NCI-H2107 (cell line): ENCODE results near the gene MIS18BP1.
A peak's percentile ranks its signal among the peaks of the same experiment; 100 is the strongest.
"Not testable (repeated sequence)": the region's sequence is repeated elsewhere in the genome, so short reads cannot be mapped to it uniquely, and the experiment has no call there.

Experiments used
- DNase-seq: peaks from one replicate; lab custom pipeline; 2025; lab: John Stamatoyannopoulos, UW

MIS18BP1 gene

GRCh38 chr14:45253070-45253753 lies at the start of gene MIS18BP1:
MIS18BP1 (minus strand) TSS chr14:45253202; CDS start chr14:45247286, 5,916 bp downstream.
- DNase-seq, result peak; percentile 93

DNA sequence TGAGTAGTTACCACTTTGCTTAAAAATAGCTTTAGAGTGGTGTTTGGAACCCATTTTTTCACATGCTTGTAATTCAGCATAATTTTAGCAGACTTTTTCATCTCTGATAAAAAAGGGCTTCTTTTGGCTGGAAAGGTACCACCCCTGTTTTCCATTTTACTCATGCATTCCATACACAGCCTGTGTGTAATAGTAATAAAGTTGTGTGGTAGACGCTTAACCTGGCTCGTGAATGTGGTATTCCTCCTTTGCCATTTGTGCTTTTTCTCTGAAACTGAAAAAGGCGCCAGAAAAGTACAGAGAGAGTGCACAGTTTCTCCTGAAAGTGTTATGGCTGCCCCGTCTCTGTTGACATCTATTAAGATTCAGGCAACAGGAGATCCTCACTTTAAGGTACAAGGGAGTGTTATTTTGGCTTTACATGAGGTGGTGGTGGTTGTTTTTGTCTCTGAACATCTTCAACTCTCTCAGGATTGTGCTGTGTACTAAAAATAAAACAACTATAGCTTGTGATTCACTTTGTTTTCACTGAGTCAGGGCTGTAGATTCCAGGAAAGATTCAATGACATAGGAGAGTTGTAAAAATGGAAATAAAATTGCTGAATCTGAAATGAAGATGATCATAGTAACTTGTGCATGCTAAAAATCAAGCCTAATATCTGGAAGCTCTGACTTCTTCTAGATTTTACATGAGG lies 45.6 kb upstream of the MIS18BP1 start:
- no peak for DNase-seq

DNA sequence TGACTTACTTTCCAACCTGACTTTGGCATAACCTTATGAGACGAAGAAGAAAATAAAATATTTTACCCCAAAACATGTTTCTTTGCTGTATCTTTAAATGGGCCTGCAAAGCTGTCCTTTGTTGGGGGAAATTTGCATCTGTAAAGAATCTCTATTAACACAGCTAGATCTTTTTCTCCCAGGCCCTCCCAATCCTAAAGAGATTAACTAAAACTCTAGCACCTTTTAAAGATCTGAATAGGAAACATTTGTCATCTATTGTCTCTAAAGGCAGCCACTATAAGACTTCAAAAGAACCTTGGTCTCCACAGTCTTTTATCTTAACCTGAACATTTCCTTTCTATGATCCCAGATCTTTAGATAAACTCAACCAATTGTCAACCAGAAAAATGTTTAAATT lies 41.8 kb upstream of the MIS18BP1 start:
- not testable (repeated sequence) for DNase-seq

DNA sequence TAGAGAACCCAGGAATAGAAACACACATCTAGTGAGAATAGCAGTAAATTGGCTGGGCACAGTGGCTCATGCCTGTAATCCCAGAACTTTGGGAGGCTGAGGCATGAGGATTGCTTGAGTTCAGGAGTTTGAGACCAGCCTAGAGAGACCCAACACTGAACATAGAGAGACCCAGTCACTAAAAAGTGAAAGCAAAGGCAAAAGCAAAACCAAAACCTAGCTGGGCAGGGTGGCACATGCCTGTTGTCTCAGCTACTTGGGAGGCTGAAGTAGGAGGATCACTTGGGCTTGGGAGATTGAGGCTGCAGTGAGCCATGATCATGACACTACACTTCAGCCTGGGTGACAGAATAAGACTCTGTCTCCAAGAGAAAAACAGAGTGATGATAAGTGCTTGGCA lies 37.5 kb upstream of the MIS18BP1 start:
- DNase-seq, result no peak

- DNase-seq, result no peak
Observed at GRCh38 chr14:45287610-45288009, 34.6 kb upstream of the MIS18BP1 start.

DNA sequence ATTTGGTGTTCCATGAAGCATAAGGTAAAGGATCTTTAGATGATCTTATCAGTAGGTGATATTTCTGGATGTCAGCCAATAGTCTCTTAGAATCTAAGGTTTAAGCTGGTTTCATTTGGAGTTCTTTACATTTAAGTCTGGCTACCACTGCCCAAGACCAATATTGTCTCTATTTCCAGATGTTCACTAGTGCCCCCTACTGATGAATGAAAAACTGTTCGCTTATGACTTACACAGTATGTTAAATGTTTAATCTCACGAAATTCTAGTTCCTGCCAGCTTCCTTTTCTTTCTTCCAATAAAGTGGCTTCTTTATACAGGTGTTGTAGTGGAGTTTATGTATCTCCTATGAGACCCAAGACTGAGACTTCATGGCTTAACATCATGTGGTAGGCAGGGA lies 31.8 kb upstream of the MIS18BP1 start:
- no peak for DNase-seq

- not testable (repeated sequence) for DNase-seq
Observed at GRCh38 chr14:45281731-45282400, 28.9 kb upstream of the MIS18BP1 start.

GRCh38 chr14:45271858-45272537 lies 19.0 kb upstream of the MIS18BP1 start:
- DNase-seq, result no peak

GRCh38 chr14:45270031-45270430 lies 17.0 kb upstream of the MIS18BP1 start:
- no peak for DNase-seq

GRCh38 chr14:45267071-45267470 lies 14.1 kb upstream of the MIS18BP1 start:
- DNase-seq, result no peak

DNA sequence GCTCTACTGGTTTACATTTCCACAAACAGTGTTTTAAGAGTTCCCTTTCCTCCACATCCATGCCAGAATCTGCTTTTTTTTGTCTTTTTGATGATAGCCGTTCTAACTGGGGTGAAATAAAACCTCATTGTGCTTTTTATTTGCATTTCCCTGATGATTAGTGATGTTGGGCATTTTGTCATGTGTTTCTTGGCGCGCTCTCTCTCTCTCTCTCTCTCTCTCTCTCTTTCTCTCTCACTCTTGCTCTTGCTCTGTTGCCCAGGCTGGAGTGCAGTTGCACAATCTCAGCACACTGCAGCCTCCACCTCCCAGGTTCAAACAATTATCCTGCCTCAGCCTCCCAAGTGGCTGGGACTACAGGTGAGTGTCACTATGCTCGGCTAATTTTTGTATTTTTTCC lies 9.6 kb upstream of the MIS18BP1 start:
- DNase-seq, result no peak

- no peak for DNase-seq
Observed at GRCh38 chr14:45261209-45261608, 8.2 kb upstream of the MIS18BP1 start.

GRCh38 chr14:45258805-45259204 lies 5.8 kb upstream of the MIS18BP1 start:
- no peak for DNase-seq

DNA sequence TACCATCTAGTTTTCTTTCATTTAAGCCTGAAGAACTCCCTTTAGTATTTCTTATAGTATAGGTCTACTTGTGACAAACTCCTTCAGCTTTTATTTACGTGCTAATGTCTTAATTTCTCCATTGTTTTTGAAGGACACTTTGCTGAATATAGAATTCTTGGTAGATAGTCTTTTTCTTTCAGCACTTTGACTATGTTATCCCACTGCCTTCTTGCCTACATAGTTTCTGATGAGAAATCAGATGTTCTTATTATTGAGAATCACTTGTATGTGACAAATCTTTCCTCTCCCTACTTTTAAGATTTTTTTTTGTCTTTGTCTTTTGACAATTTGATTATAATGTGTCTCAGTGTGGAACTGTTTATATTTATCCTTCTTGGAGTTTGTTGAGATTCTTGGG lies 5.1 kb upstream of the MIS18BP1 start:
- DNase-seq, result no peak

- no peak for DNase-seq
Observed at GRCh38 chr14:45254771-45255170, 1.8 kb upstream of the MIS18BP1 start.

GRCh38 chr14:45253754-45254310 lies 830 bp upstream of the MIS18BP1 start:
- DNase-seq, result no peak

DNA sequence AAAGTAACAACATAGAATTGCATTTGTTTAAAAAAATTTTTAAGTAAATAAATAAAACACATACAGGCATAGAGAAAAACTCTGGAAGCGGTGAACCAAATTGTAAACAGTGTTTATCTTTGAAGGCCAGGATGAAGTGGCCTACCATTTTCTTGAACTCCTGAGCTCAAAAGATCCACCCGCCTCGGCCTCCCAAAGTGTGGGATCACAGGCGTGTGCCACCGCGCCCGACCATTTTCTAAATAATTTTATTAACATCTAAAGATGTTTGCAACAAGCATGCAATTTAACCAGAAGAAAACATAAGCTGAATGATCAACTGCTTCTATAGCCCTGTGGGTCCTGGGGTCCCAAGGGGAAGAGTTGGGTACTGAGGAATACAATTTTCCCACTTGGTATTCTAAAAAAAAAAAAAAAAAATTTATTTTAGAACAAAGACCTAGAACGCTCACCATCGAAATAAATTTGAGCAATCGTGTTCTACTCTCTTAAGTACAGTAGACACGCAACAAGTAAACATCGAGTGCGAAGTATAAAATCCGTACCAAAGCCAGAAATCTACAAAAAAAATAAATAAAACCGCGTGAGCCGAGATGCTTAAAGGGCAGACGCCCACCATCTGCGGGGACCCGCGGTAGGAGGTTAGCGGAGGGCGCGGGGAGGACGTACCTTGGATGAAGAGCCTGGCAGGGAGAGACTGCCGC lies 484 bp downstream of the MIS18BP1 start:
- DNase-seq, result no peak

DNA sequence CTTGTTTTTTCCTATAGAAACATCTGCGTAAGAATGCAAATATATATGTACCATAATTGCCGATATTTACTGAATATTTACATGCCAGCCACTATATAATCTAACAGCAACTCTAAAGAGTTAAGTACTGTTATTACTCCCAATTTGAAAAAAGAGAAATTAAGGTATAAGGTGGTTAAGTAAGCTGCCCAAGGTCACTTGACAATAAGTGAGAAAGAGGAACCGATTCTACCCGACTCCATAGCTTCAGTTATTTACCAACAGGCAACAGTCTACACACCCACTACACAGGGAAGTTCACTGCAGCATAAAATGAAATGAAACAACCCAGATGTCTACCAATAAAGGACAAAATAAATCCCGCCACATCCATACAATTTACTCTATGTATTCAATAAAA lies 1.1 kb downstream of the MIS18BP1 start:
- DNase-seq, result no peak

DNA sequence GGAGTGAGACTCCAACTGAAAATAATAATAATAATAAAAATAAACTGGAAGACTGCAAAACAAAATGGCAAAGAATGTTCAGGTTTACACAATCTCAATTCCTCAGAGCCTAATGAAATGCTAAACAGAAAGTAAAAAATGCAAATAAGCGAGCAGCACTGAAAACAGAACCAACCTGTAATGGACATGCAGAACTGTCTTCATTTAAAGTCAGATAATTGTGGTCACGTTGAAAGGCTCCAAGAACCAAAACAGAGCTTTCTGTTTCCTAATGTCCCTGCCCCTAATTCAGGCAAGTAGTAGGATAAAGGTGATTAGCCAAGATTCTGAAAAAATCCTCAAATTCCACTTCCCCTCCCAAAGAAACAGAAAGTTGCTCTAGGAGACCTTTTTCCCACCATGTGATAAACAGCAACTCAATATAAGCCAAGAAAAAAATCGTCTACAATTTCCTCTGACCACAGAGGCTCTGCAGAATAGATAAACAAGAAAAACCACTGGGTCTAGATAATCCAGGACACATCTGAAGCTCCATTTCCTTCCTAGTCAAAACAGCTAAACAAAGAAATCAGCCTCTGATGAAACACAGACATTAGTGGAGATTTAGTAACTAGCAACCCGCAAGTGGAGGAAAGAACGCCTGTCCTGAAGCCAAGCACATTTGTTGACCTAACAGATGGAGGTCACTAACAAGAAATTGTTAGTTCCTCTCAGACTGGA lies 3.0 kb downstream of the MIS18BP1 start:
- no peak for DNase-seq

DNA sequence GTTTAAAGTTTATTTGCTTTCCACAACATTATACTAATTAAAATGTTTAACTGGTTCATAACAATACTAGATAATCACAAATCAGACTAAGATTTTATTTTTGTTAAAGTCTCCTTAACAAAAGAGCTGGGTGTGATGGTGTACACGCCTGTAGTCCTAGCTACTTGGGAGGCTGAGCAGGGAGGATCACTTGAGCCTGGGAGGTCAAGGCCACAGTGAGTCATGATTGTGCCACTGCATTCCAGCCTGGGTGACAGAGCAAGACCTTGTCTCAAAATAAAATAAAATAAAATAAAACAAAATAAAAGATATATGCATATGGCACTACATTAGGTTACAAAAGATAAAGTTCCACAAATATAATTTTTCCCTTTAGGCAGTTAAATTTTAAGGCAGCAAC lies 5.6 kb downstream of the MIS18BP1 start:
- no peak for DNase-seq

DNA sequence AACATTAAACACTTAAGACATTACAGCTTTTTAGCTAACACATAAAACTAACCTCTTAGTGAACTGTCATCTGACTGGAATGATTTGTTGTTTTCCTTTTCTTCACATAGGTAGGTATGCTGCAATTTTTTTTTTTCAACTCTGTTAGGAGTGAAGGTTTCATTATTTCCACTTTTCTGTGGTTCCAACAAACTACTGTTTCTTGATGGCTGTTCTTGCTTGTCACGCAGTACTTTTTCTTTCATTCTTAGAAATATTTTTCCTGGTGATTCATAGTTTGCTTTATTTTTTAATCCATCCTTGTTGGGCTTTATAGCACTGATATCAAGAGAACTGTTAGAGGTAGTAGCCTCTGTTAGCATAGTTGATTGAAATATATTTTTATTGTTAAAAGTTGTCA lies 6.3 kb downstream of the MIS18BP1 start:
- DNase-seq, result no peak
